Endothelial cell of umbilical vein (primary cell): ENCODE results near the gene GON4L. TPM values are rescaled to one million over a fixed set of nuclear protein-coding genes. Genes with fewer than 3 reads are reported as not detected.

Experiments
- BruUV-seq: library from RNA; stranded (reverse); fragments of 400-500 nt; replicated peaks from 2 replicates; lab custom pipeline; 2021; lab: Mats Ljungman, UMichigan
- CTCF ChIA-PET: fragments of 300-600, 350-600 bp; sonication (Branson Sonifier 250); formaldehyde crosslinking; loops from one replicate; lab custom pipeline; 2021; ENCODE audit warnings: antibody characterized with exemption, inconsistent platforms; lab: Charles Lee
- POLR2A ChIA-PET: fragments of 300-600, 350-600 bp; sonication (Branson Sonifier 250); formaldehyde crosslinking; loops from one replicate; lab custom pipeline; 2021; ENCODE audit warnings: antibody characterized with exemption, inconsistent platforms; lab: Charles Lee
- DNase-seq: peaks from one replicate; pipeline ENCODE4 v3.0.0-alpha.2; 2011; ENCODE audit warnings: low read depth, low spot score
- FAIRE-seq: peaks from 2 replicates; lab custom pipeline; 2011; peaks lifted over from hg19 to GRCh38; lab: Jason Lieb, UNC
- H2AFZ ChIP-seq: 2 replicates; pipeline ENCODE4 v1.6.0; 2012; ENCODE audit warnings: low read depth, low read length, control low read depth, inconsistent platforms
- H3K27ac ChIP-seq: 2 replicates; pipeline ENCODE4 v1.5.1; 2011; ENCODE audit warnings: low read depth, mild to moderate bottlenecking, control low read depth, low read length, moderate library complexity; ENCODE audit not compliant: insufficient read depth
- H3K27me3 ChIP-seq, 2 experiments: 2 replicates each; pipeline versions ENCODE4 v1.6.0 to v1.6.1; 2011; ENCODE audit warnings: low read length in 2 of 2, mixed read lengths in 1 of 2; ENCODE audit not compliant: control insufficient read depth in 2 of 2, insufficient read depth in 2 of 2
- H3K36me3 ChIP-seq, 2 experiments: 2 replicates in 1 of 2; 3 replicates in 1 of 2; pipeline ENCODE4 v1.5.1; 2011; ENCODE audit warnings: low read length in 2 of 2, mild to moderate bottlenecking in 1 of 2, moderate library complexity in 1 of 2; ENCODE audit not compliant: control insufficient read depth in 2 of 2, insufficient read depth in 2 of 2; ENCODE audit errors: extremely low read depth in 1 of 2
- H3K4me1 ChIP-seq: 3 replicates; pipeline ENCODE4 v1.5.1; 2011; ENCODE audit warnings: mild to moderate bottlenecking, low read length; ENCODE audit not compliant: control insufficient read depth, insufficient read depth; ENCODE audit errors: extremely low read depth
- H3K4me2 ChIP-seq: 2 replicates; pipeline ENCODE4 v1.6.1; 2011; ENCODE audit warnings: low read length, control low read depth, mixed read lengths; ENCODE audit not compliant: insufficient read depth
- H3K4me3 ChIP-seq, 3 experiments: fragments of 200-600 bp in 1 of 3; sonication (generic), shearing (Covaris generic) in 1 of 3; replicated peaks in 1 of 3; 2 replicates each; pipeline ENCODE4 v1.5.1; 2011 to 2016; ENCODE audit warnings: control low read depth in 3 of 3, low read length in 3 of 3, mild to moderate bottlenecking in 2 of 3, inconsistent platforms in 1 of 3, low read depth in 1 of 3, moderate library complexity in 1 of 3; ENCODE audit not compliant: insufficient read depth in 1 of 3
- H3K79me2 ChIP-seq: 2 replicates; pipeline ENCODE4 v1.6.0; 2012; ENCODE audit warnings: low read length, inconsistent platforms; ENCODE audit not compliant: control insufficient read depth, insufficient read depth
- H3K9ac ChIP-seq: replicated peaks from 2 replicates; pipeline ENCODE3; 2011; ENCODE audit warnings: low read length, control low read depth; ENCODE audit not compliant: insufficient read depth; ENCODE audit errors: extremely low read depth
- H3K9me1 ChIP-seq: replicated peaks from 3 replicates; pipeline ENCODE4 v1.6.0; 2011; ENCODE audit warnings: mild to moderate bottlenecking, low read length; ENCODE audit not compliant: control insufficient read depth, insufficient read depth; ENCODE audit errors: extremely low read depth
- H3K9me3 ChIP-seq: replicated peaks from 2 replicates; pipeline ENCODE4 v1.5.1; 2012; ENCODE audit warnings: low read length, inconsistent platforms; ENCODE audit not compliant: control insufficient read depth, insufficient read depth
- H4K20me1 ChIP-seq: replicated peaks from 2 replicates; pipeline ENCODE3; 2011; ENCODE audit warnings: mild to moderate bottlenecking, low read length; ENCODE audit not compliant: control insufficient read depth, insufficient read depth; ENCODE audit errors: extremely low read depth
- EZH2 ChIP-seq: IDR thresholded peaks from 2 replicates; pipeline ENCODE4 v1.6.1; 2012; ENCODE audit warnings: borderline replicate concordance, low read depth, mild to moderate bottlenecking, moderate library complexity, low read length, inconsistent platforms; ENCODE audit not compliant: severe bottlenecking
- FOS ChIP-seq: IDR thresholded peaks from 2 replicates; pipeline ENCODE4 v1.6.1; 2011; ENCODE audit warnings: mild to moderate bottlenecking, low read length, moderate library complexity, borderline replicate concordance; ENCODE audit not compliant: insufficient read depth
- GATA2 ChIP-seq: IDR thresholded peaks from 2 replicates; pipeline ENCODE4 v1.7.0; 2011; ENCODE audit warnings: low read depth, mild to moderate bottlenecking, moderate library complexity, mixed read lengths, low read length; ENCODE audit not compliant: insufficient read length, insufficient read depth
- JUN ChIP-seq: IDR thresholded peaks from 2 replicates; pipeline ENCODE4 v1.6.1; 2011; ENCODE audit warnings: borderline replicate concordance, low read depth; ENCODE audit not compliant: insufficient read length, insufficient read depth
- MYC ChIP-seq: IDR thresholded peaks from one replicate; pipeline ENCODE4 v1.6.1; 2011; ENCODE audit warnings: mild to moderate bottlenecking, low read depth, low read length
- POLR2A ChIP-seq: IDR thresholded peaks from 2 replicates; pipeline ENCODE4 v1.6.1; 2012; ENCODE audit warnings: low read depth, mild to moderate bottlenecking, control low read depth, low read length
- POLR2AphosphoS5 ChIP-seq: IDR thresholded peaks from 2 replicates; pipeline ENCODE4 v1.6.1; 2012; ENCODE audit warnings: low read depth, mild to moderate bottlenecking, control low read depth, low read length, moderate library complexity; ENCODE audit not compliant: insufficient read depth
- dilution Hi-C: fragments of 300-500 bp; cut with MboI; formaldehyde crosslinking; loops from one replicate; pipeline ENCODE4 v1.15.0; 2019; ENCODE audit warnings: low sequenced_read_pairs; ENCODE audit not compliant: extremely low pct_ligation_motif_present
- intact Hi-C: fragments of 100-400 bp; cut with micrococcal nuclease; formaldehyde crosslinking; loops from one replicate; pipeline ENCODE4 v1.10.0; 2022
- polyA plus RNA-seq, 4 experiments: library from polyadenylated mRNA; depleted of rRNA in 3 of 4; stranded (reverse) in 3 of 4; unstranded in 1 of 4; fragments of >200 nt; gene quantifications; 2 replicates each; pipeline versions ENCODE4 v1.2.1 to v1.2.3, GENCODE V29; 2011 to 2012; ENCODE audit warnings: missing spikeins in 1 of 4
- total RNA-seq: library from RNA; stranded (reverse); gene quantifications from 2 replicates; pipeline ENCODE4 v1.2.3, GENCODE V29; 2021
- TF ChIP-seq, protein P1 (sequence below), 2 donors: IDR thresholded peaks; 1 replicate in 1 of 2; 2 replicates in 1 of 2; pipeline ENCODE4 v1.5.1; 2011; ENCODE audit warnings: low read length in 2 of 2, mild to moderate bottlenecking in 2 of 2, moderate library complexity in 2 of 2, control low read depth in 1 of 2, inconsistent platforms in 1 of 2, low read depth in 1 of 2; ENCODE audit not compliant: insufficient read depth in 1 of 2; ENCODE audit errors: extremely low read depth in 1 of 2
- TF ChIP-seq, protein P2 (sequence below): IDR thresholded peaks from 2 replicates; pipeline ENCODE4 v1.6.1; 2011; ENCODE audit not compliant: insufficient read depth, insufficient read length

GON4L gene
- total and polyA plus RNA-seq, 2 donors (not counting 3 experiments of a cell fraction or from before 2014, with no cell fraction given) = 30.5 to 58.7 TPM

DNA sequence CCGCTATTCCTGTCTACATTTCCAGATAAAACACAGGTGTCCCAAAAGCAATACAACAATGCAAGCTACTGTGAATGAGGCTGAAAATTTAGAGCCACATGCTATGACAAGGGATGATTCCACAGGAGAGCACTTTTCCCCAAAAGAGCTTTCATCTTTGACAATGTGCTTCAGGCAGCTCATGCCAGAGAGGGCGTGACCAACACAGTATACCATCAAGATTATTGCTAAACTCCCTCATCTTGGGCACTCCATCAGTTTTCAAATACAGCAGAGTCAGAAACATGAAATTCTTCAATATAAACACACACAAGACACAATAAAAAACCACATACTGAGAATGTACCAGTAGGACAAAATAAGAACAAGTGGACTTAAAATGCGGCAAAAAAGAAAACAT is 6.7 kb downstream of the GON4L start:
- POLR2A ChIA-PET = no interaction called here
- H3K4me1 ChIP-seq = peaks cover 9% of the 10 kb centered on the region
- no peak overlapping the region for H3K9ac ChIP-seq
- no peaks in the 10 kb centered on the region for H3K9me1 ChIP-seq
- H3K79me2 ChIP-seq = peaks cover 60% of the 10 kb centered on the region
- H3K27ac ChIP-seq = no peak overlapping the region
- no peak for TF ChIP-seq POLR2AphosphoS5
- TF ChIP-seq POLR2A = no peak
- TF ChIP-seq JUN = no peak
- TF ChIP-seq, protein P1, sequence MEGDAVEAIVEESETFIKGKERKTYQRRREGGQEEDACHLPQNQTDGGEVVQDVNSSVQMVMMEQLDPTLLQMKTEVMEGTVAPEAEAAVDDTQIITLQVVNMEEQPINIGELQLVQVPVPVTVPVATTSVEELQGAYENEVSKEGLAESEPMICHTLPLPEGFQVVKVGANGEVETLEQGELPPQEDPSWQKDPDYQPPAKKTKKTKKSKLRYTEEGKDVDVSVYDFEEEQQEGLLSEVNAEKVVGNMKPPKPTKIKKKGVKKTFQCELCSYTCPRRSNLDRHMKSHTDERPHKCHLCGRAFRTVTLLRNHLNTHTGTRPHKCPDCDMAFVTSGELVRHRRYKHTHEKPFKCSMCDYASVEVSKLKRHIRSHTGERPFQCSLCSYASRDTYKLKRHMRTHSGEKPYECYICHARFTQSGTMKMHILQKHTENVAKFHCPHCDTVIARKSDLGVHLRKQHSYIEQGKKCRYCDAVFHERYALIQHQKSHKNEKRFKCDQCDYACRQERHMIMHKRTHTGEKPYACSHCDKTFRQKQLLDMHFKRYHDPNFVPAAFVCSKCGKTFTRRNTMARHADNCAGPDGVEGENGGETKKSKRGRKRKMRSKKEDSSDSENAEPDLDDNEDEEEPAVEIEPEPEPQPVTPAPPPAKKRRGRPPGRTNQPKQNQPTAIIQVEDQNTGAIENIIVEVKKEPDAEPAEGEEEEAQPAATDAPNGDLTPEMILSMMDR (IDR thresholded peaks at IDR 0.05; ENCODE audit: extremely low read depth in 1 of 2, insufficient read depth in 1 of 2, low read depth in 1 of 2, low read length in 2 of 2) = no peak
- TF ChIP-seq, protein P2, sequence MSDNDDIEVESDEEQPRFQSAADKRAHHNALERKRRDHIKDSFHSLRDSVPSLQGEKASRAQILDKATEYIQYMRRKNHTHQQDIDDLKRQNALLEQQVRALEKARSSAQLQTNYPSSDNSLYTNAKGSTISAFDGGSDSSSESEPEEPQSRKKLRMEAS = no peak
- no peak for TF ChIP-seq FOS
- TF ChIP-seq EZH2 = no peak
- no peak for TF ChIP-seq GATA2
- TF ChIP-seq MYC = no peak
- no peaks in the 10 kb centered on the region for H4K20me1 ChIP-seq
- H3K27me3 ChIP-seq = no peaks in the 10 kb centered on the region
- peak overlapping the region; percentile 12 for H3K4me2 ChIP-seq
- no peaks in the 10 kb centered on the region for H3K9me3 ChIP-seq
- CTCF ChIA-PET = interaction anchor here (0.9 to 2.3 kb wide), 4 partner anchors 10 to 42 kb away, joined by 3 to 11 read pairs (median 4); partner anchors contain the start of gene SYT11
- no TSS peak for BruUV-seq
- peaks cover 11 to 16% of the 10 kb centered on the region in 2 experiments for H3K36me3 ChIP-seq
- DNase-seq = peak; percentile 6
- H2AFZ ChIP-seq = no peak overlapping the region
- H3K4me3 ChIP-seq = no peak overlapping the region
- intact Hi-C loops (loop anchor here (10.0 kb wide), 1 partner anchor 166 kb away; the partner anchor contains the start of genes DAP3 and YY1AP1), dilution Hi-C loops (no loop called here)
- no peak for FAIRE-seq
